Erythroblast (primary cell): ENCODE results near the gene SV2B.
A peak's percentile ranks its signal among the peaks of the same experiment; 100 is the strongest.

Experiments
- DNase-seq, 2 experiments: peaks; one replicate each; lab custom pipeline; 2025; lab: John Stamatoyannopoulos, UW
- GATA1 ChIP-seq: IDR thresholded peaks from 2 replicates; pipeline ENCODE4 v1.6.1; 2011; ENCODE audit warnings: low read depth, mild to moderate bottlenecking, control low read depth, low read length, moderate library complexity
- POLR2A ChIP-seq: IDR thresholded peaks from 2 replicates; pipeline ENCODE4 v1.6.1; 2011; ENCODE audit warnings: mild to moderate bottlenecking, low read length

SV2B gene

DNA sequence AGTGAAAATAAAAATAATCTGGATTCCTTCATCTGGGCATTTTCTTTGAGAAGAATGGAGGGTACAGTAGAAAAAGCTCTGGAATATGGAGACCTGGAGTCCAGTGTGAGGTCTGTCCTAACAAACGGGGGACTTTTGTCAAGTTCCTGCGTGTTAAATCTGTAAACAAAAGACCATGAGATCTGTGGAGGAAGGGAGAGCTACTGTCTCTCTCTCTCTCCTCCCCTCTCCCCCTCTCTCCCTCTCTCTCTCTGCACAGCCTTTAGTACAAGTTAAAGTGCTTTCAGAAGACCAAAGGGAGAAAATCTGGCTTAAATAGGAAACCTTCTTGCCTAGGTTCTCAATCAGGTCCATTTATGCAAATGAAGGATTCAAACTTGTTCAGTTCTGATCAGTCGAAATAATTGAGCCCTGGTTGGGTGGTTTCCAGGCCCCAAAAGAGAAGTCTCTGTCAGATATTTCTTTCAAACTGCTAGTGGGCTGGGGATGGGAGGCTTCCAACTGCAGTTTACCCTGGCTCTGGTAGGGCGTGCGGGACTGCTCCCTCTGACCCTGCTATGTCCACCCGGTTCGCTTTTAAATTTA is 103.7 kb downstream of the SV2B start:
- TF ChIP-seq GATA1 = no peak
- no peak for TF ChIP-seq POLR2A
- no peak for DNase-seq

DNA sequence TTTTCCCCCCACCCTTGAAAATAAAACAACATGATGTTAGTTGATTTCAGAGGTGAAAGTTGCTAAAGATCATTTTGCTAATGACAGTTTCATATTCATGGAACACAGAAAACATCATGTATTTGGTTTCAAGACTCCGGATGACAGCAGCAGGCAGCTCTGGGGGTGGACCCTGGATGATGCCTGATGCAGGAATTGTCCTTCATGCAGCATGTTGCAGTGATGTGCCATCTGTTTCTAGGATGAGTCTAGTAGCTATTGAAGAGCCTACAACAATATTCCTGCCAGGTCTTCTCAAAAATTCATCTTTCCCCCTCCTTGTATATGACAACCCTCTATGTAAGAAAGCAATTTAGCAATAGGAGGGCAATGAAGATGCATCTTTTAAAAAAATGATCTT is 108.3 kb downstream of the SV2B start:
- DNase-seq = no peak
- TF ChIP-seq POLR2A = no peak
- no peak for TF ChIP-seq GATA1

DNA sequence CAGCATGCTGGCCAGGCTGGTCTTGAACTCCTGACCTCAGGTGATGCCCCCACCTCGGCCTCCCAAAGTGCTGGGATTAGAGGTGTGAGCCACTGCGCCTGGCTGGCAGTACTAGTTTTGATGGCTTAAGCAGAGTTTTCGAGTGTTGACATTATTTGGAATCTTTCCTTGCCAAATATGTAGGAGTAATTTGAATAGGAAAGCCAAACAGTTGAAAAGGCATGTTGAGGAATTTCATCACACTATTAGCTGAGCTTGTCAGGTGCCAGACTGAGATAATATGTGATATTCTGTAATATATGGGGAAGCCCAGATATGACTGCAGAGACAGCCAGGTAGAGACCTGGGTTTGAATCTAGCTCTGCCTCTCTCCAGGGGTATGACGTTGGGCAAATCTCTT is 109.3 kb downstream of the SV2B start:
- TF ChIP-seq POLR2A (no peak), GATA1 (no peak)

DNA sequence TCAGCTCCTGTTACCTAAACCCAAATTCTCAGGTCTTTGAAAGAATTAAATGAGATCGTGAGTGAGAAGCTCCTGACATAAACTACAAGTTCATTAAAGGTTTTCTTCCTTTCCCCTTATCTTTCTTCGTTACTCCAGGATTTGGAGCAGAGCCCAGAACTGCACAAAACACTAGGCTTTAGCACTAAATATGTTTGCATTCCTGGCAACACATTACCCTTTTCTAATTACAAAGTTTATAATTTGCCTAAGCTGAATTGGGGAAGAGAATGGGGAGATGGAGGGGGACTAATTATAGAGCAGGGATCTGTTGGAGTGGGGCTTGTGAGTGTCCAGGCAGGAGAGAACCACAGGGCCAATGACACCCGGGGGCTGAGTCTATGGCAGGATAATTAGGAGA is 109.7 kb downstream of the SV2B start:
- no peak for DNase-seq
- TF ChIP-seq GATA1 (no peak), POLR2A (no peak)

More for the DNA sequence above, 109.3 kb downstream of the SV2B start:
- DNase-seq = no peak

DNA sequence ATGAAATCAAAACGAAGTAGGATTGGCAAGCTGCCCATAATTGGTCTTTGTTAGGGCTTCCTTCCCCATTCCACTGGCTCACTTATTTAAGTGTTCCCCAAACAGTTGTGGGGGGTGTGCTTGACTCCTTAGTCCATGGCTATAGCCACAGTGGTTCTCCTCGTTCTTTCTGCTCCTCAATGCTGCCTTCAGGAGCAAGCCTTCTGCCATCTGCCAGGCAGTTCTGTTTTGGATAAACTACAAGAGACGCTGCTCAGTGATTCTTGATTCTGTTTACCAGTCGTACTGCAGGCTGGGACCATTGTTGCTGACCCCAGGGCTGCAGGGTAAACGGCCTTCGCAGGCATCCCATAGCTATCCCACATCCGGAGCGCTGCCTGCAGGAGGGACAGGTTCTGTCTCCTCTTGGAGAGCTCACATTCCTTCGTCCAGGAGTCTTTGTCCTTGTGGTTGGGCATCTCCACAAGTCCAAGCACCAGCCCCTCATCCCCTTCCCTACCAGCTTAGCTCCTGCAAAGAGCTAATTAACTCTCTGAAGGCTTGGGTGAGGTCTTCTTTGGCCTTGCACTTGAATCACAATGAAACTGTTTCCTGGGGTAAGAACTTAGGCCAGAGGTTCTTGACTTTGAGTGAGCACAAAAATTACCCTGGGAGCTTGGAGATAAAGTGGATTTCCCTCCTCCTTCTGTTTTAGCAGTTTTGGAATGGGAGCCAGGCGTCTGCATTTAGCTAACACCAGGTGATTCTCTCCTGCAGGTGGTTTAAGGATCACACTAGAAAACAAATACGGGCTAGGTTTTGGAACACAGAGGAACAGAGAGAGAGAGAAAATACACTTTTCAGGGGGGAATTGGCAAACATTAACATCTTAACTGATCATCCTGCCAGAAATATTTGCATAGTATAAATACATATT is 114.9 kb downstream of the SV2B start:
- DNase-seq = no peak
- TF ChIP-seq POLR2A = no peak
- no peak for TF ChIP-seq GATA1

DNA sequence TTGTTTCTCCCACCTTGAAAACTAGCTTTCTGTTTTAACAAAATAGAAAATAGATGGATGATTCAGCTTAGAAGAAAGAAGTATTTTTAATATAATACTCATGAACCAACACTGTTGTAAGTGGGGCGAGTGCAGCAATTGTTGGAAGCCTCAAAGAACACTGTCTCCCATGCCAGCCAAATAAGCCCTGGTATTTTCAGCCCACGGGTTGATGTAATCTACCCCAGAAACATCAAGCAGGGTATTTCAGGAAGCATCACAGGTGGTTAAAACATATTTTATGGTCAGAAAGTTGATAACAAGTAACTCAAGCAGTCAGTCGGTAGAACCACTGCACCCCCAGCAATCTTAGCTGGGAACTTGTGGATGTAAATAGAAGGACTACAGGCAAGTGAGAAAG is 115.9 kb downstream of the SV2B start:
- no peak for DNase-seq
- TF ChIP-seq POLR2A (no peak), GATA1 (no peak)

DNA sequence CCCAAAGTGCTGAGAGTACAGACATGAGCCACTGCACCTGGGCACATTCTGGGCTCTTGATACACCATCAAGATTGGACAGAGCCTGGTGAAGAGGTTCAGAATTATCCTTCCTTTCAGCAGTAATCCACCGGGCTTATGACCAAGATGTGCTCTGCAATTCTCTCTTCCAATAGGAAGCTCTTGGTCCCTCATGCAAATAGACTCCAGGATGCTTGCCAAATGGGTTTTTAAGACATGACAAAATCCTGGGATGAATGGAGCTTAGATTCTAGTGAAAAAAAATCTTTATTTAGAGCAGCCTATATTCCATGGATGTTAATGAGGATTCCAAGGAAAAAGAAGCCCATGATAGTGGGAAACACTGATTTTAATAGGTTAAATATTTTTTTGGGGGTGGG is 119.1 kb downstream of the SV2B start:
- no peak for DNase-seq
- no peak for TF ChIP-seq GATA1
- TF ChIP-seq POLR2A = no peak

DNA sequence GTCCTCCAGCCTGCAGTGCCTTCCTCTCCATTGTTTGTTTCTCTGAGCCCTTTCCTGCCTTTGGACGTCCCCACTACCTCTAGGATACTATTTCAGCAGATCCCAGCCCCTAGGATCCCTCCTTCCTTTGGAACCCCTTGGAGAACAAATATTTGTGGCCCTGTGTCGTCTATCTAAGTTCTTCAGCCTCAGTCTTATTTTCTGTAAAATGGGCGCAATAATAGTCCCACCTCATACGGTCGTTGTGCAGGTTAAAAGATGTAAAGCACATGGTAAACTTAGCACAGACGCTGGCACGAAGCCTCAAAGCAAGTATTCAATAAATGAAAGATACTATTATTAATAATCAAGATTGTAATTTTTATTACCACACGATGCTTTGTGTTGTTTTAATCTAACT is 122.0 kb downstream of the SV2B start:
- TF ChIP-seq POLR2A (no peak), GATA1 (no peak)
- DNase-seq = no peak

DNA sequence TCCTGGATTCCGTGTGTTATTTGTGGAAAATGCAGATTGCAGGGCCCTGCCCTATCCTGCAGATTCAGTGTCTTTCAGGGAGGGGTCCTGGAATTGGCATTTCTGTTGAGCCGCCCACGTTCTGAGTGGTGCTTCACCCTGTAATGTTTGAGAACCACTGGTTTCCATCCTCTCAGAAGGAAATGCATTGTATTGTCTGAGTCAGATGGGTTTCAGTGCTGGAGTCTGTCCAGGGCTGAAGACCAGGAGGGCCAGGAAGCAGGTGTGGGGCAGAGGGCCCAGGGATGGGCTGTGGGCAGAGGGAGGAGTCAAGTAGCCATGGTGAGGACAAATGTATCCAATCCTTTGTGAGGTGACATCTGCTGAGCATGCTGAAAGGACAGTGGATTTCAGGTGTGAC is 123.8 kb downstream of the SV2B start:
- no peak for DNase-seq
- no peak for TF ChIP-seq POLR2A

DNA sequence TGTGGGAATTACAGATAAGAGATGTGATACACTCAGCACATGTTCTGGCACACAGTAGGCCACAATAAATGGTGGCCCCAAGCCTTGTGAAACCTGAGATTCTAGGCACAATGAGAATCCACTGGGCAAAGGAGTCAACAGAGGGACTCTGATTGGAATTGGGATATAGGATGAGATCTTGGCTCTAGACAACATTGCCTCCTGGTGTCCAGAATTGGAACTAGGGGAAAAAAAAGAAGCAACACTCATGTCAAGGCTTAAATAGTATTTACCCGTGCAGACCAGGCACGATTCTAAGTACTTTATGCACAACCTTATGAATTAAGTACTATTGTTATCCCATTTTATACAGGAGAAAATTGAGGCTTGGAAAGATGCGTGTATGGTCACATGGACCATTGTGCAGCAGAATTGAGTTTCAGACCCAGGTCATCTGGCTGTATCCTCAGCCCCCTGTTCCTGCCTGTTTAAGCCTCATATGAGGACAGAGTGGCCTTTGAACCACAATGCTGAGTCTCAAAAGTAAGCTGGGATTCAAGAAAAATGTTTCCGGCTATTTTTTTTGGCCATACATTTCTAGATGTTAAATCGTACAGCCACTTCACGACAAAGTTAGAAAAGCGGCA is 124.8 kb downstream of the SV2B start:
- TF ChIP-seq POLR2A = no peak
- no peak for TF ChIP-seq GATA1
- DNase-seq = peak; percentile 16 to 49

DNA sequence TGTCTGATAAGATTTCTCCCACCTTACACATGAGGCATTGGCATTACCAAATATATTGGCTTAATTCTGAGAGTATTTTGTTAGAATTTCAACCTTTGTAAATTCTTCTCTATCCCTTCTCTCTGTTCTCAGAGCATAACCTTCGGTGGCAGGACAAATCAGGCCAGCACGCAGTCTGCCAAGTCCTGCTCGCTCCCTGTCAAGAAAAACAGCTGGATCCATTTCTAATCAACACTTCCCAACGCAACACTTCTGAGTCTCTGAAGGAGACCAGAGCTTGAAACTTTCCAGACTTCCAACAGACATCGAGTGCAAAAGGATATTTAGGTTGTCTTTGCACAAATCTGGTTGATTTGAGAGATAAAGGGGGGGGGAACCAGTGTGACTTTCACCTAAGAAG is 125.7 kb downstream of the SV2B start:
- TF ChIP-seq GATA1 (no peak), POLR2A (no peak)

DNA sequence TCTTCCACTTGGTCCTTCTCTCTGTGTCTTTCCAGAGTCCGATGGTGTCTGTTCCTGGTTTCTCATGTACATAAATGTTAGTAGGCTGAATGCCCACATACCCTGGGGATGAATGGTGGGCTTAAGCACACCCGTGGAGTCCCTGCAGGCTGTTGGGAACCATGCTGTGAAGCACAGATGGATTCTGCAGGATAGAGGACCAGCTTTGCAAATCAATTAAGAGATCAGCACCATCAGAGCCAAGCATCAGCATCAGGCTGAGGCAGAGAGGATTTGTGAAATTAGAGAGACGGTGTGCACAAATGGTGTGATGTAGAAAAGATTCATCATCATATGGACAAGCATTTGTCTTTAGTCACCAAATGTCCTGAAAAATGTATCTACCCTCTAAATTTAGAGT is 127.1 kb downstream of the SV2B start:
- TF ChIP-seq GATA1 = no peak
- TF ChIP-seq POLR2A = no peak
- no peak for DNase-seq

More for the DNA sequence above, 125.7 kb downstream of the SV2B start:
- DNase-seq = no peak

DNA sequence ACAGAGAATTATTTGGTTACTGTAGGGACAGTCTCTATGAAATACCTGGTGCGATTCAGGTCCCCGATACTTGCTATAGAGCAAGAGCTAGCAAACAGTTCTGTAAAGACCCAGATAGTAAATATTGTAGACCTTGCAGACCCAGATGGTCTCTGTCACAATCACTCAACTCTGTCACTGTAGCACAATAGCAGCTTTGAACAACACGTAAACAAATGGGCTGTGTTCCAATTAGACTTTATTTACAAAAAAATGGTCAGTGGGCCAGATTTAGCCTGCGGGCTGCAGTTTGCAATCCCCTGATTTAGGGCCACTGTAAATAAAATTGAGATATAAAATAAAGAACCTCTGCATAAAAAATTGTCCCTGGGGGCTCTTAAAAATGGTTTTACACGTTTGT is 127.7 kb downstream of the SV2B start:
- no peak for TF ChIP-seq GATA1
- TF ChIP-seq POLR2A = no peak

DNA sequence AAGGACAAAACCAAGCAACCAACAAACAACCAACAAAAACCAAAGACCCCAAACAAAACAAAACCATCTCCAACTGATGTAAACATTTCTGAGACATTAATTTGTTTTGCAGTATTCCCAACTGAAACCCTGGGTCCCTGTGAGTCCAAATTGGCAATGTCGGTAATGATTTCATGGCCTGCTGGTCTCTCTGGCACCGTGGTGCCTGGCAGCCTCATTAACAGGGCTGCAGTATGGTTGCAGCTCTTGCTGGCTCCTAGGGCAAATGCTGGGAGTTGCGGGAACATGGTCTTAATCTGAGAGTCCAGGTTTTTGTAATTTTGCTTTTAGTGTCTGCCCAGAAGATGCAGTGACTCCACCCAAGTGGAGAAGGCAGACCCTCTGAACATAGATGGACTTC is 128.3 kb downstream of the SV2B start:
- TF ChIP-seq POLR2A (no peak), GATA1 (no peak)
- DNase-seq = no peak

More for the DNA sequence above, 127.7 kb downstream of the SV2B start:
- no peak for DNase-seq
